Measurements from ENCODE around the gene COL6A3. TPM values are rescaled to one million over a fixed set of nuclear protein-coding genes. Genes with fewer than 3 reads are reported as not detected.
"Not testable (repeated sequence)": the region's sequence is repeated elsewhere in the genome, so short reads cannot be mapped to it uniquely, and the experiment has no call there.

Gene COL6A3
- total RNA-seq, 1 experiment from 2014 or later: 0.04 TPM

- H3K9me3 ChIP-seq (replicated peaks): no peaks in the 10 kb centered on the region
- H3K4me1 ChIP-seq: no peaks in the 10 kb centered on the region
- no peak for DNase-seq
- H3K4me3 ChIP-seq: no peak overlapping the region
- no peak overlapping the region for H3K27ac ChIP-seq
- H3K27me3 ChIP-seq: peaks cover 41% of the 10 kb centered on the region
- H3K36me3 ChIP-seq: no peaks in the 10 kb centered on the region
These were observed 55.0 kb downstream of the COL6A3 start for GRCh38 chr2:237358721-237359517.

DNA sequence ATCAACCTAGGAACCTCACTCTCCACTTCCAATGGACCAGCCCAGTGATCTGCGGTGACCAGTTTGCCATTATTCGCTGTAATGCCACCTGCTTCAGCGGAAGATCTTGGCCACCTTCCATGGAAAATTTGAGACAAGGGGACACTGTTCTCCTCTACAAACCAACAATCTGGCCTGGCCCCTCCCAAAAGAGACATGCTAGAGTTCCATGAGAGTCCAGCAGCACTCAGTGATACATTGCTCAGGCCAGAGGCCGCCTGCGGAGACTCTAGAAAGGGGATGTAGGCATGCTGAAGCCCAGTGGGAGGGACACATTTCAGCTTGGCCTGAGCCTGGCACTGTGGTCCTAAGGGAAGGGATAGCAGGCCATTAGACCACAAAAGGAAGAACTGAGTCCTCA lies 58.3 kb downstream of the COL6A3 start:
- H3K27ac ChIP-seq: no peak overlapping the region
- H3K4me3 ChIP-seq: no peak overlapping the region
- no peaks in the 10 kb centered on the region for H3K9me3 ChIP-seq (replicated peaks)
- peaks cover 44% of the 10 kb centered on the region for H3K27me3 ChIP-seq
- no peaks in the 10 kb centered on the region for H3K36me3 ChIP-seq
- DNase-seq: no peak
- H3K4me1 ChIP-seq: no peaks in the 10 kb centered on the region

GRCh38 chr2:237354892-237355291 lies 59.1 kb downstream of the COL6A3 start:
- Histone ChIP-seq H3K4me1 (no peaks in the 10 kb centered on the region), H3K4me3 (no peak overlapping the region), H3K27ac (no peak overlapping the region), H3K27me3 (peaks cover 48% of the 10 kb centered on the region), H3K9me3 (replicated peaks) (no peaks in the 10 kb centered on the region), H3K36me3 (no peaks in the 10 kb centered on the region)
- DNase-seq: no peak

- H3K27ac ChIP-seq; DNase-seq; H3K36me3 ChIP-seq; H3K4me3 ChIP-seq; H3K4me1 ChIP-seq; H3K9me3 ChIP-seq (replicated peaks): not testable (repeated sequence)
- peaks cover 49% of the 10 kb centered on the region for H3K27me3 ChIP-seq
These were observed 59.8 kb downstream of the COL6A3 start for GRCh38 chr2:237354172-237354571.

DNA sequence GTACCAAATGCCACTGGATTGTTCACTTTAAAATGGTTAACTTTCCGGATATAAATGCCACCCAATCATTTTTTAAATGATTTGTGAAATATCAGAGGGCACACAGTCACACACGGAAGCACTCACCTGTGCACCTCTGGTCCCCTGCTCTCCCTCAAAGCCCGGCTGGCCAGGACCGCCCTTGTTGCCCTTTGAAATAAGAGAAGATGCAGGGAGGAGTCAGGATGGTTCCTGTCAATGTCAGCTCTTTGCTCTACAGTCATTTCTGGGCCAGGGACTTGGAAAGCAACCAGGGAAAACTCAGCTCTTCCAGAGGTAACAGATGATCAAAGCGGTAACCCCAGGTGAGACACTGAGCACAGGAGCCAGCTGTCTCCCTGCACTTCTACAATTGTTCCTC lies 60.7 kb downstream of the COL6A3 start:
- DNase-seq: no peak
- H3K36me3 ChIP-seq: no peaks in the 10 kb centered on the region

GRCh38 chr2:237352279-237352845 lies 61.6 kb downstream of the COL6A3 start:
- no peaks in the 10 kb centered on the region for H3K36me3 ChIP-seq
- peaks cover 47% of the 10 kb centered on the region for H3K27me3 ChIP-seq
- no peak overlapping the region for H3K27ac ChIP-seq
- H3K9me3 ChIP-seq (replicated peaks): no peaks in the 10 kb centered on the region
- DNase-seq: no peak
- H3K4me1 ChIP-seq: no peaks in the 10 kb centered on the region
- no peak overlapping the region for H3K4me3 ChIP-seq

More for the DNA sequence above, 60.7 kb downstream of the COL6A3 start:
- Histone ChIP-seq H3K4me1 (no peaks in the 10 kb centered on the region), H3K4me3 (no peak overlapping the region), H3K27me3 (peaks cover 47% of the 10 kb centered on the region), H3K9me3 (replicated peaks) (no peaks in the 10 kb centered on the region), H3K27ac (no peak overlapping the region)

DNA sequence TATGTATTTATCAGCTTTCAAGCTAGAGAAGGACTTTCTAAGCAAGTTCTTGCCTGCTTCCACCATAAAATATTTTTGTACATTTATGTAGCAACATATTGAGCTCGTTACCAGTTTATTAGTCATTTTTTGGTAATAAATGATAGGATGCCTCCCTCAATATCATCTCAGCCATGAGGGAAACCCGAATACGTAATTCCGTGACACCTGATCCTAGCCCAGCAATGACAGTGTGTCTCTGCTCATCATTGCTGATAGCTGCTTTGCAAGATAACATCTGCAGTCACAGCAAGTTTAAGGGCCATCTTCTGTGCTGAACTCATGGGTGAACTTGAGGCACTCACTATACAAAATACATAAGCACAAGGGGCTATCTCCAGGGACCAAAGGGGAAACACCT lies 62.2 kb downstream of the COL6A3 start:
- no peaks in the 10 kb centered on the region for H3K36me3 ChIP-seq

DNA sequence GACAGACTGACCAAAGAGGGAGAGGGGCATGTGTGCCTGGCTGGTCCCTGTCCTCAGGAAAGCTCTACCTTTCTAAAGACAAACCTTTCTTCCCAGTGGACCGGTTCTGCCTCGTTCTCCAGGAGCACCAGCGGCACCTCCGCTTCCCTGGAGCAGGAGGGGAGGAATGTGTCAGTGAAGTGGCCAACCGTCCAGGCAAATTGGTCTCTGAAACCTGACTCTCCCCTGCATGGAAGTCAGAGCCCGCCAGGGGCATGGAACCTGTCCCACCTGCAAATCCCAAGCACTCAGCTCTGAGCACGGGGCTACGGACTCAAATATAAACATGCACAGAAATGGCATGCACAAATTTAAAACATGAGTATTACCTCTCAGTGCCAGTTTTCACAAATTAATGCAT lies 62.9 kb downstream of the COL6A3 start:
- no peak overlapping the region for H3K4me3 ChIP-seq
- H3K36me3 ChIP-seq: no peaks in the 10 kb centered on the region
- no peaks in the 10 kb centered on the region for H3K9me3 ChIP-seq (replicated peaks)
- peaks cover 39% of the 10 kb centered on the region for H3K27me3 ChIP-seq
- H3K4me1 ChIP-seq: no peaks in the 10 kb centered on the region
- DNase-seq: no peak
- H3K27ac ChIP-seq: no peak overlapping the region

More for the DNA sequence above, 62.2 kb downstream of the COL6A3 start:
- Histone ChIP-seq H3K4me1 (no peaks in the 10 kb centered on the region), H3K9me3 (replicated peaks) (no peaks in the 10 kb centered on the region), H3K4me3 (no peak overlapping the region), H3K27ac (no peak overlapping the region), H3K27me3 (peaks cover 47% of the 10 kb centered on the region)
- no peak for DNase-seq

GRCh38 chr2:237350597-237350996 lies 63.4 kb downstream of the COL6A3 start:
- no peak overlapping the region for H3K27ac ChIP-seq
- peaks cover 35% of the 10 kb centered on the region for H3K27me3 ChIP-seq
- no peaks in the 10 kb centered on the region for H3K9me3 ChIP-seq (replicated peaks)
- H3K4me3 ChIP-seq: no peak overlapping the region
- DNase-seq: no peak
- H3K36me3 ChIP-seq: no peaks in the 10 kb centered on the region
- no peaks in the 10 kb centered on the region for H3K4me1 ChIP-seq

- Histone ChIP-seq H3K4me3 (no peak overlapping the region), H3K36me3 (no peaks in the 10 kb centered on the region), H3K27ac (no peak overlapping the region), H3K27me3 (peaks cover 33% of the 10 kb centered on the region), H3K9me3 (replicated peaks) (no peaks in the 10 kb centered on the region), H3K4me1 (no peaks in the 10 kb centered on the region)
- DNase-seq: no peak
These were observed 63.9 kb downstream of the COL6A3 start for GRCh38 chr2:237350070-237350469.

- Histone ChIP-seq H3K27me3 (peaks cover 33% of the 10 kb centered on the region; the same call in 1 of the 2 replicates), H3K27ac (no peak overlapping the region), H3K4me1 (no peaks in the 10 kb centered on the region), H3K36me3 (no peaks in the 10 kb centered on the region), H3K4me3 (no peak overlapping the region), H3K9me3 (replicated peaks) (no peaks in the 10 kb centered on the region)
- DNase-seq: no peak
These were observed 65.6 kb downstream of the COL6A3 start for GRCh38 chr2:237348281-237348865.

GRCh38 chr2:237345891-237346640 lies 67.9 kb downstream of the COL6A3 start:
- Histone ChIP-seq H3K9me3 (replicated peaks) (no peaks in the 10 kb centered on the region), H3K27me3 (peaks cover 22% of the 10 kb centered on the region; the same call in 1 of the 2 replicates), H3K27ac (no peak overlapping the region), H3K36me3 (no peaks in the 10 kb centered on the region), H3K4me3 (no peak overlapping the region), H3K4me1 (no peaks in the 10 kb centered on the region)
- DNase-seq: peak in 1 of 2 experiments; percentile 13

GRCh38 chr2:237345411-237345810 lies 68.6 kb downstream of the COL6A3 start:
- no peaks in the 10 kb centered on the region for H3K4me1 ChIP-seq
- no peaks in the 10 kb centered on the region for H3K36me3 ChIP-seq
- no peak overlapping the region for H3K4me3 ChIP-seq
- DNase-seq: no peak
- no peak overlapping the region for H3K27ac ChIP-seq
- no peaks in the 10 kb centered on the region for H3K9me3 ChIP-seq (replicated peaks)
- H3K27me3 ChIP-seq: peaks cover 15% of the 10 kb centered on the region; the same call in 1 of the 2 replicates

- Histone ChIP-seq H3K4me3 (no peak overlapping the region), H3K9me3 (replicated peaks) (no peaks in the 10 kb centered on the region), H3K36me3 (no peaks in the 10 kb centered on the region), H3K27me3 (peaks cover 10% of the 10 kb centered on the region; the same call in 1 of the 2 replicates), H3K4me1 (no peaks in the 10 kb centered on the region), H3K27ac (no peak overlapping the region)
- DNase-seq: no peak
These were observed 69.0 kb downstream of the COL6A3 start for GRCh38 chr2:237344942-237345341.

- H3K9me3 ChIP-seq (replicated peaks): no peaks in the 10 kb centered on the region; the same call in 1 of the 2 replicates
- no peaks in the 10 kb centered on the region for H3K4me1 ChIP-seq
- no peaks in the 10 kb centered on the region for H3K36me3 ChIP-seq
- H3K27ac ChIP-seq: no peak overlapping the region
- no peak for DNase-seq
- H3K4me3 ChIP-seq: no peak overlapping the region
- 0 out of 2 replicates have a peak, but pooled peaks cover 5% of the 10 kb centered on the region for H3K27me3 ChIP-seq
These were observed 70.0 kb downstream of the COL6A3 start for GRCh38 chr2:237343993-237344392.
